CD14-positive monocyte (primary cell): ENCODE data around the gene CNTN5. TPM values are rescaled to one million over a fixed set of nuclear protein-coding genes. Genes with fewer than 3 reads are reported as not detected.

Source experiments
- DNase-seq, 3 donors: peaks; one replicate each; pipeline ENCODE4 v3.0.0-alpha.2; 2011 to 2022
- H2AFZ ChIP-seq: 2 replicates; pipeline ENCODE4 v1.6.0; 2012; ENCODE audit warnings: mild to moderate bottlenecking, low read depth, low read length, inconsistent platforms; ENCODE audit not compliant: insufficient read depth, poor library complexity, severe bottlenecking
- H3K27ac ChIP-seq, 2 donors: 1 replicate in 1 of 2; 2 replicates in 1 of 2; pipeline ENCODE4 v1.5.1; 2012 to 2013; ENCODE audit warnings: low read length in 2 of 2, control low read depth in 1 of 2, inconsistent platforms in 1 of 2, low read depth in 1 of 2, mild to moderate bottlenecking in 1 of 2
- H3K27me3 ChIP-seq, 2 donors: one replicate each; pipeline versions ENCODE4 v1.6.0 to v1.6.1; 2011 to 2013; ENCODE audit warnings: low read length in 2 of 2; ENCODE audit not compliant: control insufficient read depth in 2 of 2, insufficient read depth in 2 of 2
- H3K36me3 ChIP-seq, 2 donors: replicated peaks in 1 of 2; 1 replicate in 1 of 2; 2 replicates in 1 of 2; pipeline versions ENCODE4 v1.5.1 to v1.6.1; 2012 to 2013; ENCODE audit warnings: low read length in 2 of 2, control low read depth in 1 of 2, inconsistent platforms in 1 of 2, mild to moderate bottlenecking in 1 of 2; ENCODE audit not compliant: insufficient read depth in 2 of 2, control insufficient read depth in 1 of 2
- H3K4me1 ChIP-seq, 2 donors: 1 replicate in 1 of 2; 2 replicates in 1 of 2; pipeline versions ENCODE4 v1.5.1 to v1.6.1; 2012 to 2013; ENCODE audit warnings: low read length in 2 of 2, control low read depth in 1 of 2, inconsistent platforms in 1 of 2, mild to moderate bottlenecking in 1 of 2, moderate library complexity in 1 of 2; ENCODE audit not compliant: insufficient read depth in 2 of 2, control insufficient read depth in 1 of 2
- H3K4me2 ChIP-seq: replicated peaks from 2 replicates; pipeline ENCODE3; 2012; ENCODE audit warnings: low read length, moderate library complexity, mild to moderate bottlenecking; ENCODE audit not compliant: poor library complexity, severe bottlenecking; ENCODE audit errors: extremely low read depth
- H3K4me3 ChIP-seq, 3 experiments: fragments of 200-600 bp in 1 of 3; sonication (generic) in 1 of 3; replicated peaks in 1 of 3; 1 replicate in 2 of 3; 2 replicates in 1 of 3; pipeline ENCODE4 v1.5.1; 2011 to 2013; ENCODE audit warnings: low read length in 3 of 3, mild to moderate bottlenecking in 3 of 3, control low read depth in 2 of 3, low read depth in 2 of 3, inconsistent platforms in 1 of 3, moderate library complexity in 1 of 3
- H3K79me2 ChIP-seq: 2 replicates; pipeline ENCODE4 v1.6.0; 2012; ENCODE audit warnings: mild to moderate bottlenecking, control low read depth, inconsistent platforms, low read length, moderate library complexity; ENCODE audit not compliant: insufficient read depth
- H3K9ac ChIP-seq: 2 replicates; pipeline ENCODE4 v1.6.0; 2017; ENCODE audit warnings: low read length, mild to moderate bottlenecking; ENCODE audit not compliant: insufficient read depth, poor library complexity, severe bottlenecking
- H3K9me3 ChIP-seq, 2 donors: replicated peaks in 1 of 2; 1 replicate in 1 of 2; 2 replicates in 1 of 2; pipeline versions ENCODE4 v1.5.1 to v1.6.1; 2012 to 2013; ENCODE audit warnings: low read length in 2 of 2, control low read depth in 1 of 2; ENCODE audit not compliant: control insufficient read depth in 1 of 2, insufficient read depth in 1 of 2
- H4K20me1 ChIP-seq: 2 replicates; pipeline ENCODE4 v1.6.0; 2012; ENCODE audit warnings: mild to moderate bottlenecking, low read length, control low read depth, moderate library complexity; ENCODE audit not compliant: insufficient read depth
- H3K27ac Mint-ChIP-seq, 7 donors: one replicate each; pipeline ENCODE4 v1.8.0; 2020; ENCODE audit warnings: mild to moderate bottlenecking in 7 of 7, mixed read lengths in 7 of 7, moderate library complexity in 6 of 7, inconsistent platforms in 2 of 7
- H3K27me3 Mint-ChIP-seq, 3 donors: one replicate each; pipeline ENCODE4 v1.8.0; 2021 to 2022; ENCODE audit warnings: low read depth in 3 of 3, mild to moderate bottlenecking in 3 of 3, mixed read lengths in 3 of 3, moderate library complexity in 3 of 3, inconsistent platforms in 1 of 3
- H3K36me3 Mint-ChIP-seq, 2 donors: one replicate each; pipeline ENCODE4 v1.8.0; 2020; ENCODE audit warnings: mixed read lengths in 2 of 2, inconsistent platforms in 1 of 2, mild to moderate bottlenecking in 1 of 2
- H3K4me1 Mint-ChIP-seq: one replicate; pipeline ENCODE4 v1.8.0; 2020; ENCODE audit warnings: mild to moderate bottlenecking, mixed read lengths
- H3K4me3 Mint-ChIP-seq, 2 donors: one replicate each; pipeline ENCODE4 v1.8.0; 2020; ENCODE audit warnings: mild to moderate bottlenecking in 2 of 2, mixed read lengths in 2 of 2, moderate library complexity in 1 of 2
- H3K9me3 Mint-ChIP-seq, 7 donors: one replicate each; pipeline ENCODE4 v1.8.0; 2020 to 2022; ENCODE audit warnings: mixed read lengths in 7 of 7, mild to moderate bottlenecking in 6 of 7, moderate library complexity in 6 of 7, inconsistent platforms in 2 of 7
- CTCF ChIP-seq: fragments of 200-600 bp; IDR thresholded peaks from one replicate; pipeline ENCODE4 v1.8.0; 2022; ENCODE audit warnings: antibody characterized with exemption, mild to moderate bottlenecking
- WGBS: methylation state at CpG from one replicate; pipeline ENCODE4 v1.1.5; 2013; ENCODE audit warnings: missing lambda C conversion rate; ENCODE audit not compliant: insufficient coverage; 5-methylcytosine and 5-hydroxymethylcytosine counted together
- intact Hi-C, 2 donors: fragments of 100-400 bp; cut with micrococcal nuclease; formaldehyde crosslinking; loops; one replicate each; pipeline versions ENCODE4 v1.15.0 to v1.15.1; 2023
- polyA plus RNA-seq, 3 donors: library from polyadenylated mRNA; depleted of rRNA in 1 of 3; unstranded in 2 of 3; stranded (reverse) in 1 of 3; fragments of 300-500 nt in 2 of 3; fragments of >200 nt in 1 of 3; fragmentation: Illumina TruSeq in 2 of 3; gene quantifications; 1 replicate in 2 of 3; 2 replicates in 1 of 3; pipeline ENCODE4 v1.2.3, GENCODE V29; 2012 to 2021

Gene CNTN5
- polyA plus RNA-seq, 3 donors: not detected

DNA sequence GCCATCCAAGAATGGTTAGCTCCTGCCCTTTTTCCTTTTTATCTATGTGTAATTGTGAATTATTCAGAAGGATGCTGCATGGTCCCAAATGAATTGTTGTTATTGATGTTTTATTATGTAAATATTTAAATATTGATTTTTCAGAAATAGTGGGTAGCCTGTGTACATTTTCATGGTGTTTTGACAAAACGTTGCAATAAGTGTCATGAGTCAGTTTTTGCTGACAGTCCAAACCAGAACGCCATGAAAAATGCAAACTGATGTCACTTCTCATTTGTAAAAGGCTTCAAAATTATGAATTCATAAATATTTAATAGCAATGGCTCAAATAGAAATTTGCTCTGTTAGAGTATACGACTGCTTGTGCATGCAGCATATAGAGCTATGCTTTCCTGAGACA, 422.5 kb downstream of the CNTN5 start:
- intact Hi-C loops: no loop called here
- Histone ChIP-seq H3K27ac (no peak overlapping the region), H3K27me3 (no peaks in the 10 kb centered on the region), H3K9me3 (no peaks in the 10 kb centered on the region), H3K4me2 (no peak overlapping the region), H3K4me3 (no peak overlapping the region), H3K9ac (no peak overlapping the region), H3K4me1 (no peaks in the 10 kb centered on the region), H3K36me3 (no peaks in the 10 kb centered on the region), H4K20me1 (no peaks in the 10 kb centered on the region), H2AFZ (no peak overlapping the region), H3K79me2 (no peaks in the 10 kb centered on the region)
- Mint-ChIP-seq H3K4me1 (no peaks in the 10 kb centered on the region), H3K4me3 (no peak overlapping the region), H3K9me3 (peaks cover 0 to 3% (median 0%) of the 10 kb centered on the region in 7 donors), H3K27me3 (no peaks in the 10 kb centered on the region), H3K27ac (no peak overlapping the region), H3K36me3 (no peaks in the 10 kb centered on the region)
- WGBS: no CpG with 5 or more reads among the region's 3 CpGs
- DNase-seq: no peak
- no peak for TF ChIP-seq CTCF

- no peaks in the 10 kb centered on the region for H3K36me3 Mint-ChIP-seq
- Histone ChIP-seq H3K4me3 (no peak overlapping the region), H3K9ac (no peak overlapping the region), H3K4me1 (no peaks in the 10 kb centered on the region), H3K27ac (no peak overlapping the region), H3K36me3 (no peaks in the 10 kb centered on the region), H3K4me2 (no peak overlapping the region), H3K9me3 (no peaks in the 10 kb centered on the region), H3K79me2 (no peaks in the 10 kb centered on the region), H3K27me3 (no peaks in the 10 kb centered on the region), H2AFZ (no peak overlapping the region), H4K20me1 (no peaks in the 10 kb centered on the region)
- no peak overlapping the region for H3K27ac Mint-ChIP-seq
- no peak overlapping the region for H3K4me3 Mint-ChIP-seq
- no CpG with 5 or more reads among the region's 1 CpG for WGBS
- intact Hi-C loops: no loop called here
- DNase-seq: no peak
- H3K9me3 Mint-ChIP-seq: no peaks in the 10 kb centered on the region
- no peak for TF ChIP-seq CTCF
- no peaks in the 10 kb centered on the region for H3K4me1 Mint-ChIP-seq
- H3K27me3 Mint-ChIP-seq: no peaks in the 10 kb centered on the region
These were observed 425.7 kb downstream of the CNTN5 start for GRCh38 chr11:99446400-99446799.
